B cell (primary cell): ENCODE data around the gene SELENOV. TPM values are rescaled to one million over a fixed set of nuclear protein-coding genes. Genes with fewer than 3 reads are reported as not detected.

Experiments
- ATAC-seq: fragments of 200-7000 bp; cut with Tn5 transposase; one replicate; pipeline ENCODE4 v1.10.0; 2021; ENCODE audit warnings: low read depth, mild to moderate bottlenecking, moderate number of reproducible peaks, moderate library complexity
- CTCF ChIA-PET: fragments of 350-600 bp; sonication (Branson Sonifier 250); formaldehyde crosslinking; loops from one replicate; lab custom pipeline; 2021; ENCODE audit warnings: antibody characterized with exemption, inconsistent platforms; lab: Charles Lee
- POLR2A ChIA-PET: fragments of 350-600 bp; sonication (Branson Sonifier 250); formaldehyde crosslinking; loops from one replicate; lab custom pipeline; 2021; ENCODE audit warnings: antibody characterized with exemption; lab: Charles Lee
- DNase-seq: peaks from one replicate; pipeline ENCODE4 v3.0.0; 2013
- H2AFZ ChIP-seq: 2 replicates; pipeline ENCODE4 v1.6.1; 2012; ENCODE audit warnings: mild to moderate bottlenecking, low read depth, low read length; ENCODE audit not compliant: insufficient read depth, poor library complexity, severe bottlenecking
- H3K27ac ChIP-seq, 2 donors: 1 replicate in 1 of 2; 2 replicates in 1 of 2; pipeline ENCODE4 v1.5.1; 2012 to 2013; ENCODE audit warnings: low read length in 2 of 2, mild to moderate bottlenecking in 2 of 2, moderate library complexity in 1 of 2
- H3K27me3 ChIP-seq, 4 experiments: fragments of 200-600 bp in 1 of 4; sonication (generic) in 1 of 4; replicated peaks in 1 of 4; 1 replicate in 2 of 4; 2 replicates in 2 of 4; pipeline versions ENCODE4 v1.6.1 to v1.7.0; 2013 to 2016; ENCODE audit warnings: low read length in 3 of 4, mild to moderate bottlenecking in 2 of 4, mixed read lengths in 1 of 4, moderate library complexity in 1 of 4; ENCODE audit not compliant: insufficient read depth in 4 of 4, control insufficient read depth in 3 of 4; ENCODE audit errors: control extremely low read depth in 1 of 4
- H3K36me3 ChIP-seq, 2 experiments: replicated peaks in 1 of 2; 1 replicate in 1 of 2; 2 replicates in 1 of 2; pipeline versions ENCODE4 v1.6.1 to v1.7.1; 2013; ENCODE audit warnings: low read length in 1 of 2; ENCODE audit not compliant: insufficient read depth in 2 of 2, control insufficient read depth in 1 of 2; ENCODE audit errors: control extremely low read depth in 1 of 2, extremely low read depth in 1 of 2
- H3K4me1 ChIP-seq, 2 donors: fragments of 200-600 bp in 1 of 2; sonication (generic) in 1 of 2; 1 replicate in 1 of 2; 2 replicates in 1 of 2; pipeline versions ENCODE4 v1.5.1 to v1.6.1; 2013 to 2017; ENCODE audit warnings: low read length in 2 of 2; ENCODE audit not compliant: control insufficient read depth in 2 of 2, insufficient read depth in 2 of 2
- H3K4me2 ChIP-seq: replicated peaks from 2 replicates; pipeline ENCODE3; 2012; ENCODE audit warnings: mild to moderate bottlenecking, low read depth, low read length; ENCODE audit not compliant: poor library complexity, severe bottlenecking
- H3K4me3 ChIP-seq, 5 experiments: fragments of 200-600 bp in 1 of 5; sonication (generic) in 1 of 5; 1 replicate in 3 of 5; 2 replicates in 2 of 5; pipeline versions ENCODE4 v1.5.1 to v1.7.0; 2011 to 2016; ENCODE audit warnings: low read length in 4 of 5, mild to moderate bottlenecking in 4 of 5, low read depth in 2 of 5, control low read depth in 1 of 5, moderate library complexity in 1 of 5; ENCODE audit not compliant: insufficient read depth in 1 of 5; ENCODE audit errors: control extremely low read depth in 1 of 5, extremely low read depth in 1 of 5
- H3K79me2 ChIP-seq: fragments of 200-600 bp; sonication (generic); one replicate; pipeline ENCODE4 v1.6.0; 2016; ENCODE audit warnings: low read length; ENCODE audit not compliant: control insufficient read depth, insufficient read depth
- H3K9ac ChIP-seq: fragments of 200-600 bp; sonication (generic); 2 replicates; pipeline ENCODE4 v1.6.1; 2017; ENCODE audit warnings: mild to moderate bottlenecking, low read length, moderate library complexity
- H3K9me3 ChIP-seq, 3 donors: one replicate each; pipeline versions ENCODE4 v1.6.1 to v1.7.1; 2013; ENCODE audit warnings: low read length in 2 of 3; ENCODE audit not compliant: control insufficient read depth in 2 of 3, insufficient read depth in 1 of 3; ENCODE audit errors: control extremely low read depth in 1 of 3
- H4K20me1 ChIP-seq: 2 replicates; pipeline ENCODE4 v1.6.0; 2012; ENCODE audit warnings: mild to moderate bottlenecking, low read length; ENCODE audit not compliant: insufficient read depth, control insufficient read depth, poor library complexity, severe bottlenecking
- H3K27ac Mint-ChIP-seq: one replicate; pipeline ENCODE4 v1.8.0; 2021; ENCODE audit warnings: mixed read lengths
- H3K27me3 Mint-ChIP-seq: one replicate; pipeline ENCODE4 v1.8.0; 2021; ENCODE audit warnings: mixed read lengths
- H3K4me1 Mint-ChIP-seq: one replicate; pipeline ENCODE4 v1.8.0; 2021; ENCODE audit warnings: mixed read lengths
- H3K4me3 Mint-ChIP-seq: one replicate; pipeline ENCODE4 v1.8.0; 2021; ENCODE audit warnings: mixed read lengths
- H3K9me3 Mint-ChIP-seq: one replicate; pipeline ENCODE4 v1.8.0; 2022; ENCODE audit warnings: mixed read lengths; ENCODE audit not compliant: insufficient read depth
- CTCF ChIP-seq: fragments of 200-600 bp; IDR thresholded peaks from one replicate; pipeline ENCODE4 v1.8.0; 2022; ENCODE audit warnings: antibody characterized with exemption, mild to moderate bottlenecking
- EZH2 ChIP-seq: IDR thresholded peaks from 2 replicates; pipeline ENCODE4 v1.6.1; 2012; ENCODE audit warnings: borderline replicate concordance, low read depth, mild to moderate bottlenecking, moderate library complexity, low read length; ENCODE audit not compliant: insufficient read depth, poor library complexity, severe bottlenecking
- WGBS: methylation state at CpG from one replicate; pipeline ENCODE4 v1.1.5; 2013; ENCODE audit warnings: missing lambda C conversion rate; ENCODE audit not compliant: insufficient coverage; 5-methylcytosine and 5-hydroxymethylcytosine counted together
- intact Hi-C: fragments of 100-400 bp; cut with micrococcal nuclease; formaldehyde crosslinking; loops from one replicate; pipeline ENCODE4 v1.10.0; 2022
- polyA plus RNA-seq: library from polyadenylated mRNA; depleted of rRNA; stranded (reverse); fragments of >200 nt; gene quantifications from 2 replicates; pipeline ENCODE4 v1.2.3, GENCODE V29; 2012
- total RNA-seq, 2 donors: library from RNA; stranded (reverse); fragments of 120-200 nt in 1 of 2; gene quantifications; 1 replicate in 1 of 2; 2 replicates in 1 of 2; pipeline versions ENCODE4 v1.2.3 to v1.2.4, GENCODE V29; 2013 to 2022

SELENOV gene
- total and polyA plus RNA-seq, 2 donors (not counting 1 experiment from before 2014, with no cell fraction given) = not detected

GRCh38 chr19:39568604-39569003 lies 53.7 kb downstream of the SELENOV start:
- intact Hi-C loops = no loop called here
- H3K9ac ChIP-seq = no peak overlapping the region
- H2AFZ ChIP-seq = no peak overlapping the region
- H3K4me3 ChIP-seq = no peak overlapping the region
- Mint-ChIP-seq H3K27ac (no peak overlapping the region), H3K27me3 (peaks cover 45% of the 10 kb centered on the region), H3K9me3 (peaks cover 10% of the 10 kb centered on the region), H3K4me1 (no peaks in the 10 kb centered on the region), H3K4me3 (no peak overlapping the region)
- H4K20me1 ChIP-seq = no peaks in the 10 kb centered on the region
- no peak overlapping the region for H3K27ac ChIP-seq
- H3K9me3 ChIP-seq = peaks cover 0 to 3% (median 3%) of the 10 kb centered on the region in 3 donors
- no peak for ATAC-seq
- no peaks in the 10 kb centered on the region for H3K79me2 ChIP-seq
- WGBS = no CpG with 5 or more reads among the region's 3 CpGs
- POLR2A ChIA-PET = interaction anchor here (0.6 kb wide), 1 partner anchor 18 kb away, joined by 7 read pairs; no protein-coding TSS in a partner anchor
- no peak for DNase-seq
- H3K4me1 ChIP-seq = no peaks in the 10 kb centered on the region
- no peaks in the 10 kb centered on the region for H3K36me3 ChIP-seq
- TF ChIP-seq EZH2 (no peak), CTCF (no peak)
- H3K27me3 ChIP-seq = peaks cover 0 to 5% (median 2%) of the 10 kb centered on the region in 4 experiments
- CTCF ChIA-PET = no interaction called here
- no peak overlapping the region for H3K4me2 ChIP-seq

Other genes starting within 250 kb of the SELENOV start
- not detected in 2 replicates for gene IFNL2, start 246.7 kb upstream of the SELENOV start, total RNA-seq
- not detected in 2 replicates for gene IFNL2, start 246.7 kb upstream of the SELENOV start, polyA plus RNA-seq
- gene IFNL1, start 218.7 kb upstream of the SELENOV start, total RNA-seq = not detected in 2 replicates
- gene IFNL1, start 218.7 kb upstream of the SELENOV start, polyA plus RNA-seq = not detected in 2 replicates
- gene LRFN1, start 194.3 kb upstream of the SELENOV start, total RNA-seq = 1.0 and 1.7 TPM in 2 replicates
- 1.8 and 2.9 TPM in 2 replicates for gene LRFN1, start 194.3 kb upstream of the SELENOV start, polyA plus RNA-seq
- 169 and 176 TPM in 2 replicates for gene GMFG, start 179.1 kb upstream of the SELENOV start, total RNA-seq
- gene GMFG, start 179.1 kb upstream of the SELENOV start, polyA plus RNA-seq = 161 and 174 TPM in 2 replicates
- 90.0 and 96.1 TPM in 2 replicates for gene SAMD4B, start 172.7 kb upstream of the SELENOV start, total RNA-seq
- gene SAMD4B, start 172.7 kb upstream of the SELENOV start, polyA plus RNA-seq = 62.9 and 87.3 TPM in 2 replicates
- gene PAF1, start 124.0 kb upstream of the SELENOV start, total RNA-seq = 54.6 and 59.9 TPM in 2 replicates
- 387 and 819 TPM in 2 replicates for gene PAF1, start 124.0 kb upstream of the SELENOV start, polyA plus RNA-seq
- 47.5 and 53.0 TPM in 2 replicates for gene MED29, start 123.8 kb upstream of the SELENOV start, total RNA-seq
- gene MED29, start 123.8 kb upstream of the SELENOV start, polyA plus RNA-seq = 33.0 and 36.3 TPM in 2 replicates
- 252 and 260 TPM in 2 replicates for gene ZFP36, start 108.3 kb upstream of the SELENOV start, total RNA-seq
- gene ZFP36, start 108.3 kb upstream of the SELENOV start, polyA plus RNA-seq = 1,123 and 1,633 TPM in 2 replicates
- 154 and 167 TPM in 2 replicates for gene PLEKHG2, start 102.5 kb upstream of the SELENOV start, total RNA-seq
- 27.0 and 32.3 TPM in 2 replicates for gene PLEKHG2, start 102.5 kb upstream of the SELENOV start, polyA plus RNA-seq
- gene RPS16, start 79.2 kb upstream of the SELENOV start, total RNA-seq = 3,766 and 3,910 TPM in 2 replicates
- gene RPS16, start 79.2 kb upstream of the SELENOV start, polyA plus RNA-seq = 5,199 and 6,448 TPM in 2 replicates
- gene SUPT5H, start 69.6 kb upstream of the SELENOV start, total RNA-seq = 195 and 203 TPM in 2 replicates
- gene SUPT5H, start 69.6 kb upstream of the SELENOV start, polyA plus RNA-seq = 119 and 197 TPM in 2 replicates
- 52.3 and 55.3 TPM in 2 replicates for gene TIMM50, start 34.3 kb upstream of the SELENOV start, total RNA-seq
- 25.7 and 27.9 TPM in 2 replicates for gene TIMM50, start 34.3 kb upstream of the SELENOV start, polyA plus RNA-seq
- 0.41 and 1.1 TPM in 2 replicates for gene DLL3, start 16.2 kb upstream of the SELENOV start, total RNA-seq
- gene DLL3, start 16.2 kb upstream of the SELENOV start, polyA plus RNA-seq = 0.30 and 0.46 TPM in 2 replicates
- 6.0 and 7.6 TPM in 2 replicates for gene EID2B, start 17.7 kb downstream of the SELENOV start, total RNA-seq
- gene EID2B, start 17.7 kb downstream of the SELENOV start, polyA plus RNA-seq = 2.1 and 3.0 TPM in 2 replicates
- gene EID2, start 25.0 kb downstream of the SELENOV start, total RNA-seq = 13.8 and 14.1 TPM in 2 replicates
- 5.2 and 6.2 TPM in 2 replicates for gene EID2, start 25.0 kb downstream of the SELENOV start, polyA plus RNA-seq
- not detected in 2 replicates for gene LGALS13, start 87.4 kb downstream of the SELENOV start, total RNA-seq
- not detected in 2 replicates for gene LGALS13, start 87.4 kb downstream of the SELENOV start, polyA plus RNA-seq
- not detected in 2 replicates for gene LGALS16, start 140.8 kb downstream of the SELENOV start, total RNA-seq
- gene LGALS16, start 140.8 kb downstream of the SELENOV start, polyA plus RNA-seq = not detected in 2 replicates
- gene LGALS14, start 189.3 kb downstream of the SELENOV start, total RNA-seq = not detected in 2 replicates
- gene LGALS14, start 189.3 kb downstream of the SELENOV start, polyA plus RNA-seq = not detected in 2 replicates
- not detected in 2 replicates for gene CLC, start 222.9 kb downstream of the SELENOV start, total RNA-seq
- gene CLC, start 222.9 kb downstream of the SELENOV start, polyA plus RNA-seq = 0.33 TPM in 1 of 2 replicates, not detected in the other